H1 (cell line): Measurements from ENCODE around the gene TRIM48. TPM values are rescaled to one million over a fixed set of nuclear protein-coding genes. Genes with fewer than 3 reads are reported as not detected.
"Not testable (repeated sequence)": the region's sequence is repeated elsewhere in the genome, so short reads cannot be mapped to it uniquely, and the experiment has no call there.

Experiments used
- CTCF ChIA-PET: fragments of 300-600 bp; sonication (Branson Sonifier 250); formaldehyde crosslinking; loops from one replicate; lab custom pipeline; 2021; ENCODE audit not compliant: partially characterized antibody; lab: Charles Lee
- POLR2A ChIA-PET: fragments of 300-600 bp; sonication (Branson Sonifier 250); formaldehyde crosslinking; loops from one replicate; lab custom pipeline; 2021; ENCODE audit warnings: inconsistent platforms; ENCODE audit not compliant: partially characterized antibody; lab: Charles Lee
- DNase-seq, 2 experiments: peaks; one replicate each; pipeline versions ENCODE4 v3.0.0 to v3.0.0-alpha.2; 2010 to 2022; ENCODE audit warnings: low spot score in 2 of 2, low read depth in 1 of 2, mixed read lengths in 1 of 2
- FAIRE-seq: peaks from 2 replicates; lab custom pipeline; 2011; peaks lifted over from hg19 to GRCh38; lab: Jason Lieb, UNC
- H2AFZ ChIP-seq: 2 replicates; pipeline ENCODE4 v1.8.1; 2012; ENCODE audit warnings: low read length, inconsistent platforms
- H2AK5ac ChIP-seq: 2 replicates; pipeline ENCODE4 v1.6.1; 2013; ENCODE audit warnings: low read depth, low read length
- H2BK120ac ChIP-seq: replicated peaks from 2 replicates; pipeline ENCODE3; 2013; ENCODE audit warnings: low read depth, low read length, inconsistent platforms
- H2BK12ac ChIP-seq: 2 replicates; pipeline ENCODE4 v1.6.1; 2013; ENCODE audit warnings: low read depth, low read length
- H2BK15ac ChIP-seq: 2 replicates; pipeline ENCODE4 v1.6.1; 2013; ENCODE audit warnings: low read length
- H2BK20ac ChIP-seq: 2 replicates; pipeline ENCODE4 v1.6.1; 2013; ENCODE audit warnings: low read length
- H2BK5ac ChIP-seq: 2 replicates; pipeline ENCODE4 v1.6.1; 2013; ENCODE audit warnings: low read depth, low read length
- H3K14ac ChIP-seq: 2 replicates; pipeline ENCODE4 v1.6.1; 2013; ENCODE audit warnings: inconsistent platforms; ENCODE audit not compliant: insufficient read length
- H3K18ac ChIP-seq: 2 replicates; pipeline ENCODE4 v1.6.1; 2013; ENCODE audit warnings: low read length; ENCODE audit errors: extremely low read depth
- H3K23ac ChIP-seq: 2 replicates; pipeline ENCODE4 v1.6.1; 2013; ENCODE audit warnings: inconsistent platforms; ENCODE audit not compliant: insufficient read length
- H3K23me2 ChIP-seq: 2 replicates; pipeline ENCODE4 v1.6.1; 2013; ENCODE audit warnings: low read depth, low read length
- H3K27ac ChIP-seq: 2 replicates; pipeline ENCODE4 v1.6.1; 2011; ENCODE audit warnings: low read depth, low read length, inconsistent platforms
- H3K27me3 ChIP-seq, 4 experiments: replicated peaks in 1 of 4; 1 replicate in 1 of 4; 2 replicates in 3 of 4; pipeline versions ENCODE4 v1.6.1 to v1.8.1; 2011 to 2013; ENCODE audit warnings: low read length in 3 of 4, mild to moderate bottlenecking in 3 of 4, inconsistent platforms in 2 of 4, mixed read lengths in 2 of 4, moderate library complexity in 1 of 4; ENCODE audit not compliant: control insufficient read depth in 3 of 4, insufficient read depth in 3 of 4; ENCODE audit errors: extremely low read depth in 1 of 4
- H3K36me3 ChIP-seq, 4 experiments: 2 replicates each; pipeline versions ENCODE4 v1.6.1 to v1.8.1; 2011 to 2013; ENCODE audit warnings: mild to moderate bottlenecking in 4 of 4, low read length in 3 of 4, moderate library complexity in 2 of 4, control low read depth in 1 of 4, inconsistent platforms in 1 of 4; ENCODE audit not compliant: insufficient read depth in 4 of 4, control insufficient read depth in 2 of 4
- H3K4ac ChIP-seq: replicated peaks from 2 replicates; pipeline ENCODE3; 2013; ENCODE audit warnings: low read length, low read depth, mixed read lengths, inconsistent platforms; ENCODE audit not compliant: insufficient read length
- H3K4me1 ChIP-seq, 4 experiments: replicated peaks in 1 of 4; 1 replicate in 1 of 4; 2 replicates in 3 of 4; pipeline versions ENCODE4 v1.6.1 to v1.8.1; 2011 to 2013; ENCODE audit warnings: low read length in 3 of 4, inconsistent platforms in 2 of 4, mixed read lengths in 1 of 4; ENCODE audit not compliant: insufficient read depth in 4 of 4, control insufficient read depth in 3 of 4
- H3K4me2 ChIP-seq, 2 experiments: 2 replicates each; pipeline versions ENCODE4 v1.6.1 to v1.8.1; 2011 to 2013; ENCODE audit warnings: low read depth in 2 of 2, low read length in 2 of 2, control low read depth in 1 of 2, inconsistent platforms in 1 of 2, mild to moderate bottlenecking in 1 of 2; ENCODE audit not compliant: insufficient read depth in 1 of 2
- H3K4me3 ChIP-seq, 4 experiments: fragments of 200-600, 300-600 bp in 1 of 4; sonication (generic), shearing (Covaris generic), sonication (Bioruptor Twin) in 1 of 4; 2 replicates each; pipeline versions ENCODE4 v1.5.1 to v1.8.1; 2011 to 2016; ENCODE audit warnings: low read length in 4 of 4, low read depth in 3 of 4, control low read depth in 2 of 4, inconsistent platforms in 2 of 4, mild to moderate bottlenecking in 2 of 4, mixed read lengths in 1 of 4, moderate library complexity in 1 of 4; ENCODE audit not compliant: insufficient read depth in 2 of 4; ENCODE audit errors: extremely low read depth in 1 of 4
- H3K56ac ChIP-seq: replicated peaks from 2 replicates; pipeline ENCODE3; 2013; ENCODE audit warnings: low read depth, mild to moderate bottlenecking, mixed read lengths, low read length, inconsistent platforms; ENCODE audit not compliant: insufficient read length
- H3K79me1 ChIP-seq: 2 replicates; pipeline ENCODE4 v1.6.1; 2013; ENCODE audit warnings: low read depth, low read length, control low read depth
- H3K79me2 ChIP-seq, 2 experiments: 2 replicates each; pipeline versions ENCODE4 v1.6.1 to v1.8.1; 2012 to 2013; ENCODE audit warnings: low read length in 2 of 2, mild to moderate bottlenecking in 2 of 2, inconsistent platforms in 1 of 2; ENCODE audit not compliant: insufficient read depth in 2 of 2, control insufficient read depth in 1 of 2
- H3K9ac ChIP-seq, 4 experiments: replicated peaks in 1 of 4; 1 replicate in 1 of 4; 2 replicates in 3 of 4; pipeline versions ENCODE4 v1.6.1 to v1.8.1; 2011 to 2013; ENCODE audit warnings: low read depth in 3 of 4, low read length in 3 of 4, control low read depth in 2 of 4, mild to moderate bottlenecking in 2 of 4, moderate library complexity in 2 of 4, inconsistent platforms in 1 of 4; ENCODE audit errors: extremely low read depth in 1 of 4
- H3K9me3 ChIP-seq, 2 experiments: 2 replicates each; pipeline versions ENCODE4 v1.6.1 to v1.8.1; 2012 to 2013; ENCODE audit warnings: mild to moderate bottlenecking in 2 of 2, moderate library complexity in 2 of 2, control low read depth in 1 of 2, inconsistent platforms in 1 of 2, low read depth in 1 of 2, low read length in 1 of 2, mixed read lengths in 1 of 2; ENCODE audit not compliant: insufficient read depth in 2 of 2
- H4K20me1 ChIP-seq, 2 experiments: replicated peaks in 1 of 2; 2 replicates each; pipeline versions ENCODE3 to v1.8.1; 2011 to 2013; ENCODE audit warnings: inconsistent platforms in 2 of 2, low read length in 2 of 2, mild to moderate bottlenecking in 1 of 2; ENCODE audit not compliant: insufficient read depth in 2 of 2, control insufficient read depth in 1 of 2
- H4K5ac ChIP-seq: 2 replicates; pipeline ENCODE4 v1.6.1; 2013; ENCODE audit warnings: low read length, low read depth, mixed read lengths, inconsistent platforms; ENCODE audit not compliant: insufficient read length
- H4K8ac ChIP-seq: 2 replicates; pipeline ENCODE4 v1.8.0; 2013; ENCODE audit warnings: mild to moderate bottlenecking, moderate library complexity, low read length, inconsistent platforms; ENCODE audit not compliant: insufficient read depth; ENCODE audit errors: extremely low read depth
- H4K91ac ChIP-seq: replicated peaks from 2 replicates; pipeline ENCODE3; 2013; ENCODE audit warnings: low read length, mixed read lengths, inconsistent platforms; ENCODE audit not compliant: insufficient read length
- WGBS, 2 experiments: shearing (Covaris generic) in 1 of 2; methylation state at CpG; one replicate each; pipeline versions ENCODE4 v1.1.6 to v1.1.7; 2013 to 2015; ENCODE audit warnings: low lambda C conversion rate in 2 of 2, mixed read lengths in 2 of 2, inconsistent platforms in 1 of 2, low coverage in 1 of 2, missing lambda C conversion rate in 1 of 2; ENCODE audit not compliant: insufficient replicate concordance in 2 of 2, insufficient coverage in 1 of 2, insufficient read length in 1 of 2; ENCODE audit errors: extremely low coverage in 1 of 2, missing lambda C conversion rate in 1 of 2; 5-methylcytosine and 5-hydroxymethylcytosine counted together
- long read RNA-seq, 2 experiments: library from RNA in 1 of 2; library from capped mRNA in 1 of 2; stranded (forward); transcript quantifications; one replicate each; pipeline ENCODE4 v2.0.0, GENCODE V29; 2021; ENCODE audit warnings: inconsistent platforms in 1 of 2
- polyA minus RNA-seq, 3 experiments: library from RNA; depleted of rRNA, polyadenylated mRNA; stranded (reverse); fragments of >200 nt; gene quantifications; 1 replicate in 2 of 3; 2 replicates in 1 of 3; pipeline ENCODE4 v1.2.3, GENCODE V29; 2011
- polyA plus RNA-seq, 7 experiments: library from polyadenylated mRNA; depleted of rRNA in 3 of 7; stranded (reverse) in 5 of 7; unstranded in 2 of 7; fragments of >200 nt in 5 of 7; fragments of 200-250 nt in 2 of 7; gene quantifications; 1 replicate in 5 of 7; 2 replicates in 1 of 7; 4 replicates in 1 of 7; pipeline versions ENCODE4 v1.2.1 to v1.2.3, GENCODE V29; 2011 to 2013; ENCODE audit warnings: missing spikeins in 2 of 7, mixed read lengths in 2 of 7
- total RNA-seq: library from RNA; stranded (reverse); fragmentation: NEBNext Ultra II Directional; extraction: Animal tissue kit (Norgen Biotek cat#: 25700); gene quantifications from 2 replicates; pipeline ENCODE4 v1.2.1, GENCODE V29; 2021

Gene TRIM48
- total RNA-seq (not detected in 2 replicates), polyA plus RNA-seq (2011; rRNA removed) (not detected in 2 replicates), polyA minus RNA-seq (2011; rRNA and poly(A)+ RNA removed) (not detected in 2 replicates)
- polyA plus RNA-seq (2011; cell fraction: cytosol; rRNA removed), result not detected
- polyA plus RNA-seq (2011; cell fraction: nucleus; rRNA removed), result not detected
- polyA plus RNA-seq (2012, experiment 1 of 2), result not detected in 4 replicates
- polyA plus RNA-seq (2012, experiment 2 of 2), result not detected
- polyA plus RNA-seq (2013, experiment 1 of 2), result not detected
- not detected for polyA plus RNA-seq (2013, experiment 2 of 2)
- polyA minus RNA-seq (2011; cell fraction: cytosol; rRNA and poly(A)+ RNA removed), result not detected
- polyA minus RNA-seq (2011; cell fraction: nucleus; rRNA and poly(A)+ RNA removed), result not detected
- long read RNA-seq, experiment 1, result 0 reads
- long read RNA-seq, experiment 2, result 0 reads

- H3K4me1 ChIP-seq, H3K27ac ChIP-seq, H2BK20ac ChIP-seq, H2AK5ac ChIP-seq, FAIRE-seq, DNase-seq, POLR2A ChIA-PET, H3K27me3 ChIP-seq, H3K4me3 ChIP-seq, H3K79me1 ChIP-seq, H3K23me2 ChIP-seq, H3K4me2 ChIP-seq, H3K79me2 ChIP-seq, H3K56ac ChIP-seq, H4K20me1 ChIP-seq, H2BK15ac ChIP-seq, H2BK5ac ChIP-seq, H2BK120ac ChIP-seq, H3K18ac ChIP-seq, H3K36me3 ChIP-seq, H4K8ac ChIP-seq, H3K4ac ChIP-seq, H4K91ac ChIP-seq, H2BK12ac ChIP-seq, H3K9ac ChIP-seq, H4K5ac ChIP-seq, CTCF ChIA-PET, H3K14ac ChIP-seq, H3K23ac ChIP-seq, H2AFZ ChIP-seq: not testable (repeated sequence)
- WGBS, 2 experiments, result 61% methylated on average over 2 of the region's 2 CpGs; no CpG with 5 or more reads in 1 of the 2 experiments
- H3K9me3 ChIP-seq, result peaks cover 11 to 32% of the 10 kb centered on the region in 2 experiments; a peak in 3 of 4 replicates
These were observed at the start of gene TRIM48 for GRCh38 chr11:55261855-55262254. Gene TRIM48 (plus strand): TSS chr11:55262155. CDS start chr11:55262268, 113 bp downstream.
